SK-N-SH (cell line): ENCODE data around the gene FOXP2. TPM values are rescaled to one million over a fixed set of nuclear protein-coding genes. Genes with fewer than 3 reads are reported as not detected.

ENCODE experiments used
- CTCF ChIA-PET: fragments of 300-600, 350-600 bp; formaldehyde crosslinking; extraction: SDS; loops from one replicate; lab custom pipeline; 2021; lab: Yijun Ruan, JAX
- POLR2A ChIA-PET: fragments of 350-600 bp; sonication (Branson Sonifier 250); formaldehyde crosslinking; extraction: SDS; loops from one replicate; lab custom pipeline; 2020; ENCODE audit warnings: antibody characterized with exemption, inconsistent platforms; lab: Yijun Ruan, JAX
- DNase-seq: peaks from one replicate; pipeline ENCODE4 v3.0.0; 2012
- H2AFZ ChIP-seq: fragments of 200-600 bp; sonication (generic); 2 replicates; pipeline ENCODE4 v1.8.1; 2016; ENCODE audit warnings: antibody characterized with exemption, mild to moderate bottlenecking, low read depth
- H3F3A ChIP-seq: fragments of 200-600 bp; sonication (generic); replicated peaks from 2 replicates; pipeline ENCODE3; 2016; ENCODE audit warnings: antibody characterized with exemption, mild to moderate bottlenecking; ENCODE audit not compliant: insufficient read depth
- H3K27ac ChIP-seq, 2 experiments: fragments of 200-500 bp in 1 of 2; fragments of 200-600 bp in 1 of 2; sonication (Bioruptor generic) in 1 of 2; sonication (generic), shearing (Covaris generic) in 1 of 2; 2 replicates each; pipeline versions ENCODE4 v1.5.1 to v1.6.1; 2014 to 2016; ENCODE audit warnings: low read depth in 2 of 2, inconsistent platforms in 1 of 2, low read length in 1 of 2, mild to moderate bottlenecking in 1 of 2, mixed read lengths in 1 of 2
- H3K27me3 ChIP-seq: fragments of 200-600 bp; sonication (generic), shearing (Covaris generic); 2 replicates; pipeline ENCODE4 v1.6.1; 2016; ENCODE audit warnings: mixed run types; ENCODE audit not compliant: insufficient read depth
- H3K36me3 ChIP-seq, 2 experiments: fragments of 200-500 bp in 1 of 2; fragments of 200-600 bp in 1 of 2; sonication (Bioruptor generic) in 1 of 2; sonication (generic) in 1 of 2; replicated peaks in 1 of 2; 2 replicates each; pipeline versions ENCODE3 to v1.5.1; 2014 to 2016; ENCODE audit warnings: low read length in 1 of 2, mild to moderate bottlenecking in 1 of 2; ENCODE audit not compliant: insufficient read depth in 2 of 2, control insufficient read depth in 1 of 2
- H3K4me1 ChIP-seq, 2 experiments: fragments of 200-500 bp in 1 of 2; fragments of 200-600 bp in 1 of 2; sonication (Bioruptor generic) in 1 of 2; sonication (generic), shearing (Covaris generic) in 1 of 2; 2 replicates each; pipeline versions ENCODE4 v1.5.1 to v1.6.1; 2014 to 2016; ENCODE audit warnings: low read depth in 1 of 2, low read length in 1 of 2, mixed run types in 1 of 2; ENCODE audit not compliant: insufficient read depth in 2 of 2, control insufficient read depth in 1 of 2
- H3K4me2 ChIP-seq: fragments of 200-600 bp; sonication (generic), shearing (Covaris generic); 2 replicates; pipeline ENCODE4 v1.6.1; 2017; ENCODE audit warnings: mixed run types
- H3K4me3 ChIP-seq, 2 experiments: fragments of 200-500 bp in 1 of 2; fragments of 200-600 bp in 1 of 2; sonication (Bioruptor generic) in 1 of 2; sonication (generic), shearing (Covaris generic) in 1 of 2; 2 replicates each; pipeline versions ENCODE4 v1.5.1 to v1.8.1; 2014 to 2016; ENCODE audit warnings: low read depth in 2 of 2, inconsistent platforms in 1 of 2, low read length in 1 of 2, mild to moderate bottlenecking in 1 of 2, mixed read lengths in 1 of 2, moderate library complexity in 1 of 2
- H3K79me2 ChIP-seq: fragments of 200-600 bp; sonication (generic); 2 replicates; pipeline ENCODE4 v1.8.1; 2017; ENCODE audit warnings: mild to moderate bottlenecking; ENCODE audit not compliant: insufficient read depth
- H3K9ac ChIP-seq: fragments of 200-600 bp; sonication (generic); 2 replicates; pipeline ENCODE4 v1.6.1; 2017; ENCODE audit warnings: mixed run types
- H3K9me2 ChIP-seq: fragments of 200-600 bp; sonication (generic); 2 replicates; pipeline ENCODE4 v1.6.1; 2017; ENCODE audit warnings: mixed run types
- H3K9me3 ChIP-seq: fragments of 200-600 bp; sonication (generic); 2 replicates; pipeline ENCODE4 v1.6.1; 2017; ENCODE audit warnings: mixed run types, mild to moderate bottlenecking, moderate library complexity
- H4K20me1 ChIP-seq: fragments of 200-600 bp; sonication (generic); 2 replicates; pipeline ENCODE4 v1.6.1; 2017; ENCODE audit warnings: mild to moderate bottlenecking, mixed run types; ENCODE audit not compliant: insufficient read depth
- ELF1 ChIP-seq: IDR thresholded peaks from 2 replicates; pipeline ENCODE4 v1.4.0; 2012
- FOXJ3 ChIP-seq: sonication (generic); formaldehyde crosslinking; IDR thresholded peaks from 2 replicates; pipeline ENCODE4 v1.5.1; 2020; ENCODE audit warnings: mild to moderate bottlenecking, missing genetic modification reagents
- JUND ChIP-seq: IDR thresholded peaks from 2 replicates; pipeline ENCODE4 v1.4.0; 2012
- MEF2A ChIP-seq: IDR thresholded peaks from 2 replicates; pipeline ENCODE4 v1.4.0; 2012; ENCODE audit warnings: low read depth, borderline replicate concordance
- MXI1 ChIP-seq: IDR thresholded peaks from 2 replicates; pipeline ENCODE4 v1.6.1; 2012; ENCODE audit warnings: mild to moderate bottlenecking, low read depth, low read length, improper control_type of control experiment
- NFIC ChIP-seq: IDR thresholded peaks from 2 replicates; pipeline ENCODE4 v1.4.0; 2012; ENCODE audit warnings: borderline replicate concordance
- NRF1 ChIP-seq: IDR thresholded peaks from 2 replicates; pipeline ENCODE4 v1.6.1; 2012; ENCODE audit warnings: low read depth, mild to moderate bottlenecking, low read length
- POLR2AphosphoS5 ChIP-seq: IDR thresholded peaks from 2 replicates; pipeline ENCODE4 v1.6.1; 2012; ENCODE audit warnings: low read depth, low read length
- RAD21 ChIP-seq: IDR thresholded peaks from 2 replicates; pipeline ENCODE4 v1.6.1; 2012; ENCODE audit warnings: mild to moderate bottlenecking, low read length
- RCOR1 ChIP-seq: fragments of 150-350 bp; IDR thresholded peaks from 2 replicates; pipeline ENCODE4 v1.6.1; 2017; ENCODE audit warnings: antibody characterized with exemption, low read length
- REST ChIP-seq: IDR thresholded peaks from 2 replicates; pipeline ENCODE4 v1.6.1; 2012; ENCODE audit warnings: mild to moderate bottlenecking, low read depth, low read length, moderate library complexity
- TEAD4 ChIP-seq: IDR thresholded peaks from 2 replicates; pipeline ENCODE4 v1.4.0; 2012; ENCODE audit warnings: mild to moderate bottlenecking, borderline replicate concordance; ENCODE audit not compliant: insufficient read depth
- USF1 ChIP-seq: IDR thresholded peaks from 2 replicates; pipeline ENCODE4 v1.4.0; 2012; ENCODE audit warnings: low read depth, borderline replicate concordance
- WGBS: methylation state at CpG from one replicate; pipeline ENCODE4 v1.1.6; 2017; ENCODE audit warnings: low lambda C conversion rate; 5-methylcytosine and 5-hydroxymethylcytosine counted together
- polyA plus RNA-seq, 3 experiments: library from polyadenylated mRNA; depleted of rRNA; stranded (reverse); fragments of >200 nt; gene quantifications; 2 replicates each; pipeline ENCODE4 v1.2.3, GENCODE V29; 2012
- TF ChIP-seq, protein P1 (sequence below): fragments of 150-350 bp; IDR thresholded peaks from 2 replicates; pipeline ENCODE4 v1.6.1; 2016; ENCODE audit warnings: mild to moderate bottlenecking, low read depth, low read length

The FOXP2 gene
- polyA plus RNA-seq, 1 of the 3 experiments (the other 2 are of a cell fraction), result not detected

DNA sequence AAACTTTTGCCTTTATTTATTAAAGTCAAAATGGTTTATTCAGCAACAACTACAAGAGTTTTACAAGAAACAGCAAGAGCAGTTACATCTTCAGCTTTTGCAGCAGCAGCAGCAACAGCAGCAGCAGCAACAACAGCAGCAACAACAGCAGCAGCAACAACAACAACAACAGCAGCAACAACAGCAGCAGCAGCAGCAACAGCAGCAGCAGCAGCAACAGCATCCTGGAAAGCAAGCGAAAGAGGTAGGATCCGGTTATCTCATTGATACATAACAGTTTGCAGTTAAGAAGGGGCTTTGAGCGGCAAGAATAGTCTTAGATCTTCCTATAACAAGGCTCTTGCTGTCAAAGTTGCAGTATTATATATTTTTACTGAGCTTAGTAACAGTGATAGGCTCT, 215.1 kb downstream of the FOXP2 start:
- TF ChIP-seq USF1 (no peak), FOXJ3 (CRISPR knock-in tag) (no peak), TEAD4 (no peak), NFIC (no peak), REST (no peak), RAD21 (no peak), MEF2A (no peak), RCOR1 (no peak), ELF1 (no peak), JUND (no peak)
- TF ChIP-seq, protein P1, sequence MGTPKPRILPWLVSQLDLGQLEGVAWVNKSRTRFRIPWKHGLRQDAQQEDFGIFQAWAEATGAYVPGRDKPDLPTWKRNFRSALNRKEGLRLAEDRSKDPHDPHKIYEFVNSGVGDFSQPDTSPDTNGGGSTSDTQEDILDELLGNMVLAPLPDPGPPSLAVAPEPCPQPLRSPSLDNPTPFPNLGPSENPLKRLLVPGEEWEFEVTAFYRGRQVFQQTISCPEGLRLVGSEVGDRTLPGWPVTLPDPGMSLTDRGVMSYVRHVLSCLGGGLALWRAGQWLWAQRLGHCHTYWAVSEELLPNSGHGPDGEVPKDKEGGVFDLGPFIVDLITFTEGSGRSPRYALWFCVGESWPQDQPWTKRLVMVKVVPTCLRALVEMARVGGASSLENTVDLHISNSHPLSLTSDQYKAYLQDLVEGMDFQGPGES, result no peak
- Histone ChIP-seq H3K9me2 (peaks cover 4% of the 10 kb centered on the region; the same call in 1 of the 2 replicates), H3K4me3 (no peak overlapping the region), H2AFZ (no peak overlapping the region), H3K9me3 (no peaks in the 10 kb centered on the region; the same call in 1 of the 2 replicates), H4K20me1 (no peaks in the 10 kb centered on the region), H3K4me2 (no peak overlapping the region), H3K27ac (no peak overlapping the region), H3K27me3 (no peaks in the 10 kb centered on the region; the same call in 1 of the 2 replicates), H3K36me3 (no peaks in the 10 kb centered on the region), H3K79me2 (no peaks in the 10 kb centered on the region), H3K4me1 (no peaks in the 10 kb centered on the region), H3F3A (no peaks in the 10 kb centered on the region), H3K9ac (no peak overlapping the region)
- POLR2A ChIA-PET, result no interaction called here
- WGBS, result 29% methylated on average over 3 of the region's 3 CpGs
- CTCF ChIA-PET, result no interaction called here
- no peak for DNase-seq

DNA sequence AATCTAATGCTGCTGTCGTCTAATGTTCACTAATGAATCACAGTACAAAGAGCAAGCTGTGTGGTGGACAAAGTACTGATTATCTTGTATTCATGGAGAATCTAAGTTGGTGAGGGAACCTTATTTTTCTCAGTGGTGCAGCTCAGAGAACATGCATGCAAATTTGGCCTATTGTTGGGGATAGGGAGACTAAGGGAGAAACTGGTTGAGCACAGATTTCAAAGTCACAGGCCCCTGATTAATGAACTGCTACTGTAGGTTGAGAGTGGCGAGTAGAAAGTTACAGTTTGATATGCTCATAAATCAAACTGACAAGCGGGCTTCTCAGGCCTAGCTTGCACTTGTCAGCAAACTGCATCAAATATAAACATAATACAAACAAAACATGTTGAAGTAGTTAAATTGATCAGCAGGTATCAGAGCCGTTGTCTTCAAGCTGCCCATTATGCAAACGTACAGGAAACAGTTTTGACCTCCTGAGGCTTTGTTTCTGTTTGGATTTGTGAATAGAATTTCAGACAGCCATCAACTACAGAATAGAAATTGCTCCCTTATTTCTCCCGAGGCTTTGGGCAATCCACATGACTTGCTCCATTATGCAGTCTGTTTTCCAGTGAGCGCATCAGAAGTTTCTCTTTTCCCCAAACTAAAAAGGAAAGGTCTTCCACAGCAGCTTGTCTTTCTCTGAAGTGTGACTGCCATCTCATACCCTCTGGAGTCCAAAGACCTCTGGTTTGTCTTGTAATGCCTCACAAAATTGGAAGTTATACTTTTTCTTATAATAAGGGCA, 215.8 kb downstream of the FOXP2 start:
- no peak for DNase-seq

More for the DNA sequence above, 215.8 kb downstream of the FOXP2 start:
- Histone ChIP-seq H3K36me3 (no peaks in the 10 kb centered on the region), H3K9ac (no peak overlapping the region), H2AFZ (no peak overlapping the region; the same call in 1 of the 2 replicates), H3K79me2 (no peaks in the 10 kb centered on the region), H3K4me3 (no peak overlapping the region), H4K20me1 (no peaks in the 10 kb centered on the region), H3K27ac (no peak overlapping the region), H3K9me3 (no peaks in the 10 kb centered on the region; the same call in 1 of the 2 replicates), H3K4me1 (no peaks in the 10 kb centered on the region), H3K27me3 (no peaks in the 10 kb centered on the region; the same call in 1 of the 2 replicates), H3K4me2 (no peak overlapping the region), H3K9me2 (peaks cover 4% of the 10 kb centered on the region; the same call in 1 of the 2 replicates), H3F3A (no peaks in the 10 kb centered on the region)
- ChIA-PET POLR2A (no interaction called here), CTCF (no interaction called here)
- no peak for TF ChIP-seq POLR2AphosphoS5
- TF ChIP-seq MXI1, result no peak
- TF ChIP-seq NRF1, result no peak
- 12% methylated on average over 7 of the region's 7 CpGs for WGBS
